RPMI8226 (cell line): ENCODE results near the gene RUNX3.
A peak's percentile ranks its signal among the peaks of the same experiment; 100 is the strongest.

Source experiments
- DNase-seq: peaks from one replicate; pipeline ENCODE4 v3.0.0-alpha.2; 2015

RUNX3 gene

GRCh38 chr1:24945354-24946326 is 15.6 kb upstream of the RUNX3 start:
- DNase-seq = no peak

GRCh38 chr1:24944318-24944717 is 14.2 kb upstream of the RUNX3 start:
- no peak for DNase-seq

GRCh38 chr1:24942789-24943188 is 12.7 kb upstream of the RUNX3 start:
- no peak for DNase-seq

- no peak for DNase-seq
These were observed 11.5 kb upstream of the RUNX3 start for GRCh38 chr1:24941564-24941963.

GRCh38 chr1:24940231-24940630 is 10.2 kb upstream of the RUNX3 start:
- DNase-seq = no peak

GRCh38 chr1:24939675-24940193 is 9.7 kb upstream of the RUNX3 start:
- DNase-seq = no peak

- no peak for DNase-seq
These were observed 9.1 kb upstream of the RUNX3 start for GRCh38 chr1:24939040-24939674.

GRCh38 chr1:24938276-24938675 is 8.2 kb upstream of the RUNX3 start:
- DNase-seq = no peak

- DNase-seq = no peak
These were observed 6.6 kb upstream of the RUNX3 start for GRCh38 chr1:24936684-24937083.

- DNase-seq = no peak
These were observed 5.8 kb upstream of the RUNX3 start for GRCh38 chr1:24935615-24936484.

GRCh38 chr1:24935196-24935526 is 5.1 kb upstream of the RUNX3 start:
- no peak for DNase-seq

- DNase-seq = no peak
These were observed 4.5 kb upstream of the RUNX3 start for GRCh38 chr1:24934310-24935195.

GRCh38 chr1:24933468-24933867 is 3.4 kb upstream of the RUNX3 start:
- DNase-seq = no peak

- DNase-seq = no peak
These were observed 2.7 kb upstream of the RUNX3 start for GRCh38 chr1:24932725-24933294.

GRCh38 chr1:24932284-24932683 is 2.2 kb upstream of the RUNX3 start:
- peak; percentile 80 for DNase-seq

GRCh38 chr1:24931468-24932231 is 1.6 kb upstream of the RUNX3 start:
- no peak for DNase-seq

- no peak for DNase-seq
These were observed 1.0 kb upstream of the RUNX3 start for GRCh38 chr1:24931146-24931467.

GRCh38 chr1:24929398-24930259 is 447 bp downstream of the RUNX3 start:
- peak; percentile 75 for DNase-seq

GRCh38 chr1:24928689-24929397 is 1.2 kb downstream of the RUNX3 start:
- peak; percentile 75 for DNase-seq
